SK-MEL-5 (cell line): Measurements from ENCODE around the gene TRMT10B. TPM values are rescaled to one million over a fixed set of nuclear protein-coding genes. Genes with fewer than 3 reads are reported as not detected.

Source experiments
- DNase-seq: peaks from one replicate; pipeline ENCODE4 v3.0.0-alpha.2; 2016; ENCODE audit warnings: low read depth, low spot score
- in situ Hi-C: cut with HindIII; loops from 2 replicates; pipeline ENCODE4 v1.10.0; 2016; ENCODE audit warnings: low sequenced_read_pairs, high pct_unique_total_duplicates, low pct_unique_long_range_greater_than_20kb
- total RNA-seq: library from RNA; depleted of rRNA; stranded (reverse); fragments of >200 nt; shearing (Covaris generic); gene quantifications from 2 replicates; pipeline ENCODE4 v1.2.3, GENCODE V29; 2014; rRNA removed

TRMT10B gene
- total RNA-seq, 1 experiment from 2014 or later = 3.0 TPM

GRCh38 chr9:37827483-37828165 is 74.0 kb downstream of the TRMT10B start:
- no peak for DNase-seq
- in situ Hi-C loops = no loop called here

Other genes starting within 250 kb of the TRMT10B start
- 12.9 and 20.2 TPM in 2 replicates for gene FBXO10, start 177.4 kb upstream of the TRMT10B start, total RNA-seq
- gene TOMM5, start 161.2 kb upstream of the TRMT10B start, total RNA-seq = 290 and 302 TPM in 2 replicates
- gene FRMPD1, start 102.9 kb upstream of the TRMT10B start, total RNA-seq = 0.11 TPM in 1 of 2 replicates, not detected in the other
- gene EXOSC3, start 31.3 kb downstream of the TRMT10B start, total RNA-seq = 44.7 and 45.5 TPM in 2 replicates
- 10.3 and 10.6 TPM in 2 replicates for gene DCAF10, start 47.0 kb downstream of the TRMT10B start, total RNA-seq
- 23.0 and 28.7 TPM in 2 replicates for gene SLC25A51, start 150.3 kb downstream of the TRMT10B start, total RNA-seq